HG03442 (cell line): ENCODE results near the gene IQSEC1.
A peak's percentile ranks its signal among the peaks of the same experiment; 100 is the strongest.

Experiments used
- ATAC-seq: cut with Tn5 transposase; IDR thresholded peaks from one replicate; pipeline ENCODE4 v1.9.1; 2021; ENCODE audit warnings: mild to moderate bottlenecking, moderate library complexity; ENCODE audit not compliant: unreplicated experiment

IQSEC1 gene

DNA sequence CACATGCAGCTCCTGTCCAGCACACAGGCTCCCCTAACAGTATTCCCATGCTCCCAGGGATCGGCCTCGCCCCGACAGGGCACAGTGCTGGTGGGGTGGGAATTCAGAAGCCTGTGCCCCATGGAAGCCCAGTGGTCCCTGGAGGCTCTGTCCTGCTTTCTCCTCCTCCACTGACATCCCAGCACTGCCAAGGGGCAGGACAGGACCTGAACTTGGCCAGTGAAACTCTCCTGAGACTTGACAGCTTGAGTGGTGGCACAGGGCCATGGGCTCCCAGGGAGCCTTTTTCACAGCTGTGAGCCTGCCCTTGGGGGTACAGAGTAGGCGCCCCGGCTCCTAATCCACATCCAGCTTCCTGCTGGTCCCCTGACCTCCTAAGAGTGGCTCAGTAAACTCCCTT is 38.4 kb downstream of the IQSEC1 start:
- no peak for ATAC-seq

DNA sequence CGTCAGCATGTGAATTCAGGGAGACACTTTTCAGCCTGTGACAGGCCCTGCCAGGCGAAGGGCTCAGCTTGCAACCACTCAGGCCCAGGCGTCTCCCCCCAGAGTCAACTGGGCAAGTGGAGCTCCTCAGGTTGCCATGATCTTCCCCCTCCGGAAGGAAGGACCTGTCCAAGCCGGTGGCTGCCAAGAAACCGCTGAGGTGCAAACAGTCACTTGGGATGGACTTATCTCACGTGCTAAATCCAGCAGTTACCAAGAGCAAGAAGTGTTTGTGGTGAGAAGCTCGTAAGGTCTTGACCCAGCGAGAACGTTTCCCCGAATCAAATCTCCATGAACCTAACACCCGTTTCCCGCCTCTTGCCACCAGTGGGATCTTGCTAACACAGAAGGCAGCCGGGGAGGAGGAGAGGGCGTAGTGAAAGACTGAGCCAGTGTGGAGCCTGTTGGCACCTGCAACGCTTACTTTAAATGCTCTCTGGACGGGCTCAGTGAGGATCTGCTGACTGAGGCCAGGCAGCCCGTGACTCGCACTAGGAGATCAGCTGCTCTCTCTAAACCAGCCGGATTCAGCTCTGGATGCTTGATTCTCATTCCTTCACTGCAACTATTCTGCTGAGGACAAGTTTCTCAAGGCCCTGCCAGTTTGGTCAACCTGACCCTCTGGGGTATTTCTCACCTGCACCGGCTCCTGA is 39.0 kb downstream of the IQSEC1 start:
- no peak for ATAC-seq

- no peak for ATAC-seq
These were observed 41.0 kb downstream of the IQSEC1 start for GRCh38 chr3:13032206-13032605.

- ATAC-seq: no peak
These were observed 41.6 kb downstream of the IQSEC1 start for GRCh38 chr3:13031621-13032020.

DNA sequence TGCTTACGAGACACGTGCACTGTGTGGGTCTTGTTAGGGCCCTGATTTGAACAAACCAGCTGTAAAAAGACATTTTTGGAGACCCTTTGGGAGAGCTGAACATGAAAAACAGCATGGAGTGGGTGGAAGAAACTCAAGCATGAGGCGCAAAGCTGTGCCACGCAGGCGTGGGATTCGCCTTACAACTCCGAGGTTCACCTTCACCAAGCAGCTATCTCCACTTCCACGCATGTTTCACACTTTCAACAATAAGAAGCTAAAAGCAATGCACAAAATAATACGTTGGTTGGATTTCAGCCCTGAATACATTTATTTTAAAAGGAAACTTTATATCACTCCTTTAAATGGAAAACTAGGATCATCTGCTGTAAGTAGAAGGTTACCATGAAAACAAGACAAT is 42.5 kb downstream of the IQSEC1 start:
- no peak for ATAC-seq

DNA sequence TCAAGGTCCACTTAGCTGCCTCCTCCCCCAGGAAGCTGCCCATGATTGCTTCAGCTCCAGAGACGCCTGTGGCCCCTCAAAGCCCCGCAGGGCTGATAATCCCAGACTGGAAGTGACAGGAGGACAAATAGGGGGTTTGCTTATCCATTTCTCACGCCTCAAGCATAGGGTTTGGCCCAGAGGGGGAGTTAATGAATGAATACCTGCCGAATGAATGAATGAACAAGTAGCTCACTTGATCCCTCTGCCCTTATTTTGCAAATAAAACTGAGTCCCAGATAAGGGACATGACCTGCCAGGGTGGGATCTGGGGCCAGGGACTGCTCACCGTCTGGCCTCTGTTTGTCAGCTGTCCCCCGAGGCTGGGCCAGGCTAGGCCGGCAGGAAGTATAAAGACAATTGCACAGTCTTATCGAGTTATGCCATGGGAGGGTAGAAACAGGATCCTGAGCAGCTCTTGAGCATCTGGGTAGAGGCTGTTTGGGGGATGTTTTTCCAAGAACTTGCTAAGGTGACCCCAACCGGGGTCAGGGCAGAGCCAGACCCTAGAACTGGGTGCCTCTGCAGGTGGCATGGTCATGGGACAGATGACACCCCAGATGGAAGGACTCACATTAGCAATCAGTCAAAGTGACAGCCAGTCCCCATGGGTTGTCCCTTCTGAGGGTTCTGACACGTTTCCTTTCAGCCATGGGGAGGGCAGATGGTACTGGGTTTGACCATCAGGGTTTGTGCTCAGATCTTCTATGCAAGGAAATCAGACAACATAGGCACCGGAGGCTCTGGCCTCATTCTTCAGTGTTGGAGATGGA is 45.0 kb downstream of the IQSEC1 start:
- no peak for ATAC-seq

DNA sequence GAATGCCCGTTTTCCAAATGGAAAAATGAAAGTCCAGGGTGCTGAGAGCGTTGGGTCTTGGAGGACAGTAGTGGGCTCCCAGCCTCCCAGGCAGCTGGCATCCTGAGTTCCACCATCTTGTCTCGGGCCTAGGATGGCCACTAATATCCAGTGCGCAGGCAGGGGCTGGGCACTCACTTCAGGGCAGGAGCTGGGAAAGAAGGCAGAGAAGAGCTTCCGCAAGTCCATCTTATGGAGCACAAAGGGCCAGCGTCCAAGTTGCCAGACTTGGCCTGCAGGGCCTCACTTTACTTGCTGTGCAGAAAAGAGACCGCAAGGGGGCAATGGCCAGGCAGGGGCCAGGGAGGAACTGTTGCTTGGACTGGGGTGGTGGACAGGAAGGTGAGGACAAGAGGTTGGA is 46.1 kb downstream of the IQSEC1 start:
- no peak for ATAC-seq

DNA sequence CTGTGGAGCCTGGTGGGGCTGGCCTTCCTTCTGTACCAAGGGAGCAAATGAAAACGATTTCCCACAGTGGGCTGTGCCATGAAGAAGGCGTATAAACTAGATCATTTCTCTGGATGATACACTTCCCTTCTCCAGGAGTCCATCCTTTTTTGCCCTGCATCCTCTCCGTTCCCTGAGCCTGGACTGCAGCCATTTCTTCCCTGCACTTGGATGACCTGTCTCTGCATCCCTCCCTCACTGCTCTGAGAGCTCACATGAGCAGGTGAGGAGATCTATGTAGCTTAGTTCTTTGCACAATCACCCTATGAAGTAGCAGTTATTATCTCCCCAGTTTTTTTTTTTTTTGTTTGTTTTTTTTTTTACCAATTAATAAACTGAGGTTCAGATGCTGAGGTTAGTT is 46.7 kb downstream of the IQSEC1 start:
- ATAC-seq: no peak

- ATAC-seq: no peak
These were observed 47.3 kb downstream of the IQSEC1 start for GRCh38 chr3:13025778-13026518.

DNA sequence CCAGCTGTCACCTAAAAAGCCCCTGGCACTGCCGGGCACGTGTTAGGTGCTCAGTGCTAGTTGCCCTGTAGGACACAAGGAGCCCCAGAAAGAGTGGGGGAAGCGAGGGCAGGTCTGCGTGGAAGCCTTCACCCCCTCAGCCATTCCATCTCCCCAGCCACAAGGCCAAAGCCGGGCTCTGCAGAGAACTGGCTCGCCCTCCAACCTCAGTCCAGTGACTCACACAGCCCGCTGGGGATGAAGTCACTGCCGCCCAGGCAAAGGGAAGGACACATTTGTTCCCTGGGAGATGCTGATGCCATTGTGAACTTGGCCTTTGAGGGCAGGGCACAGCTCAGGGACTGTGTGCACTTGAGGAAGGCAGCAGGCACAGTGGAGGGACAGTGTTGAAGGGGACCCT is 48.1 kb downstream of the IQSEC1 start:
- no peak for ATAC-seq

GRCh38 chr3:13024765-13025065 is 48.5 kb downstream of the IQSEC1 start:
- ATAC-seq: no peak

DNA sequence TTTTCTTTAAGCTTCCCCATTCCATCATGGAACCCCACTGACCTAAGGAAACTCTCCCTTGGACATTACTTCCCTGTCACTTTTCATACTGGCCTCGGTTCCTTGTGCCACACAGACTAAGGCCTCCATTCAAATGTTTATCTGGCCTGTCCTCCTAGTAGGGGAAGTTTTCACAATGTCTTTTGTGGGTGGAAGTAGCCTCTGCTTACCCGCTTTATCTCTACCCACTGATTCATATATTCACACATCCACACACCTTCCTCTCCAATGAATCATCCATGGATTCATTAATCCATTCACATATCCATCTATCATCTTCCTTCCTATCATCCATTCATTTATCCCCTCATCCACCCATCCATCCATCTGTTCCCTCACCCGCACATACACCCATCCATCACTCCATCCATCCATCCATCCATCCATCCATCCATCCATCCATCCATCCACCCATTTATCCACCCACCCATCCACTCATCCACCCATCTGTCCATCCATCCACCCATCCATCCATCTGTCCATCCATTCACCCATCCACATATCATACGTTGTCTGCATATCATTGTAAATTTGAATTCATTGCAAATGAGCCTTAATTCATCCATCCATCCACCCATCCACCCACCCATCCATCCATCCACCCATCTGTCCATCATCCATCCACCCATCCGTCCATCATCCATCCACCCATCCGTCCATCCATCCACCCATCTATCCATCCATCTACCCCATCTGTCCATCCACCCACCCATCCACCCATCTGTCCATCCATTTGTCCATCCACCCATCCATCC is 49.1 kb downstream of the IQSEC1 start:
- ATAC-seq: no peak

DNA sequence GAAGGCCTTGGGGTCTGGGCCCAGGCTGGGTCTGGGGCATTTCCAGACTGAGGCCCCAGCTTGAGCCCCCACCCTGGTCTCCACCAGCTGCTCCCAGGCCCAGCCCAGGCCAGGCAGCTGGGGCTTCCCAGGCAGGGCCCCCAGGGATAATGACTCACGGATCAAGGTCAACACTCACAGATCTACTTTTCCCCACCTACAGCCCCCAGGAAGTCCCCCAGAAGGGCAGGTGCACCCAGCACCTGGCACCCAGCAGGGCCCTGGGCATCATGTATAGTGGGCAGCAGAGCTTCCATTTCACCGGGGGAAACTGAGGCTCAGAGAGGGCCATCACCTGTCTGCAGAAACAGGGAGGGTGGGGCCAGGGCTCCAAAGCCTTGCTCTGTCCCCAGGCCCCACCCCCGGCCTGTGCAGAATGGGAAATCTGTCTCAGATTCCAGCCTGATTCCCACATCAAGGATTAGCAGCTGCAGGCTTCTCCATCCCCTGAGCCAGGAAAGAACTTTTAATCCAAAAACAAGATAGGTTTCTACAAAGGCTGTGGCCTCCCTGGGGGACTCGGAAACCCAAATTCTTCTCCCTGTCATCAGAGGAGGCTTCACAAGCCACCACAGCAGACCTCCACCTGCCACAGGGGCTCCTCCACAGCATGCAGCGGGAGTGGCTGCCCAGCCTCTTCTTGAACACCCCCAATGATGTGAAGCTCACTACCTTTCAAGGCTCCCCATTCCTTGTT is 49.8 kb downstream of the IQSEC1 start:
- no peak for ATAC-seq

- peak; percentile 34 for ATAC-seq
These were observed 50.6 kb downstream of the IQSEC1 start for GRCh38 chr3:13022348-13023234.

- ATAC-seq: no peak
These were observed 51.8 kb downstream of the IQSEC1 start for GRCh38 chr3:13021141-13022114.

GRCh38 chr3:13020159-13020750 is 53.0 kb downstream of the IQSEC1 start:
- ATAC-seq: no peak

GRCh38 chr3:13019243-13020095 is 53.8 kb downstream of the IQSEC1 start:
- no peak for ATAC-seq
